ENCODE data around the gene SPINT2.
"Not testable (repeated sequence)": the region's sequence is repeated elsewhere in the genome, so short reads cannot be mapped to it uniquely, and the experiment has no call there.

The SPINT2 gene

GRCh38 chr19:38228005-38228377, 36.4 kb upstream of the SPINT2 start:
- no peak for DNase-seq (ENCODE audit: extremely low spot score)
- no peak for TF ChIP-seq CTCF (IDR thresholded peaks at IDR 0.05; ENCODE audit: control extremely low read depth, extremely low read depth, low read depth, missing control alignments)
- CTCF ChIA-PET, result interaction anchor here (1.3 to 4.0 kb wide), 4 partner anchors 15 to 331 kb away, joined by 3 to 18 read pairs (median 6); no protein-coding TSS in a partner anchor
- POLR2A ChIA-PET, result no interaction called here

- no peak for TF ChIP-seq CTCF (IDR thresholded peaks at IDR 0.05; ENCODE audit: control extremely low read depth, extremely low read depth, low read depth, missing control alignments)
- DNase-seq (ENCODE audit: extremely low spot score), result no peak
- POLR2A ChIA-PET, result no interaction called here
- CTCF ChIA-PET, result interaction anchor here (1.3 to 7.3 kb wide), 5 partner anchors 15 to 332 kb away, joined by 3 to 75 read pairs (median 6); no protein-coding TSS in a partner anchor
Observed at GRCh38 chr19:38228491-38229439, 35.6 kb upstream of the SPINT2 start.

GRCh38 chr19:38229585-38230073, 34.7 kb upstream of the SPINT2 start:
- CTCF ChIA-PET, result interaction anchor here (1.6 to 7.3 kb wide), 3 partner anchors 15 to 327 kb away, joined by 3 to 75 read pairs (median 6); no protein-coding TSS in a partner anchor
- POLR2A ChIA-PET, result no interaction called here
- TF ChIP-seq CTCF (IDR thresholded peaks at IDR 0.05; ENCODE audit: control extremely low read depth, extremely low read depth, low read depth, missing control alignments), result no peak
- peak; percentile 89 for DNase-seq (ENCODE audit: extremely low spot score)

- POLR2A ChIA-PET, result not testable (repeated sequence)
Observed at GRCh38 chr19:38230506-38231133, 33.8 kb upstream of the SPINT2 start.

GRCh38 chr19:38231918-38232317, 32.5 kb upstream of the SPINT2 start:
- TF ChIP-seq CTCF (IDR thresholded peaks at IDR 0.05; ENCODE audit: control extremely low read depth, extremely low read depth, low read depth, missing control alignments), result no peak
- DNase-seq (ENCODE audit: extremely low spot score), result no peak
- ChIA-PET POLR2A (no interaction called here), CTCF (interaction anchor here (1.3 to 7.3 kb wide), 2 partner anchors 13 to 104 kb away, joined by 4 to 75 read pairs; partner anchors contain the start of gene CATSPERG)

More at GRCh38 chr19:38230506-38231133, 33.8 kb upstream of the SPINT2 start:
- not testable (repeated sequence) for DNase-seq (ENCODE audit: extremely low spot score)
- CTCF ChIA-PET, result interaction anchor here (1.3 to 7.3 kb wide), 4 partner anchors 14 to 328 kb away, joined by 3 to 75 read pairs (median 5); partner anchors contain the start of gene CATSPERG

- peak; percentile 87 for DNase-seq (ENCODE audit: extremely low spot score)
Observed at GRCh38 chr19:38233740-38234251, 30.6 kb upstream of the SPINT2 start.

More at GRCh38 chr19:38233740-38234251, 30.6 kb upstream of the SPINT2 start:
- TF ChIP-seq CTCF (IDR thresholded peaks at IDR 0.05; ENCODE audit: control extremely low read depth, extremely low read depth, low read depth, missing control alignments), result peak; percentile 87
- ChIA-PET CTCF (interaction anchor here (0.7 to 7.3 kb wide), 18 partner anchors 9 to 331 kb away, joined by 3 to 75 read pairs (median 4); partner anchors contain the start of genes CATSPERG and PSMD8), POLR2A (no interaction called here)
